GM20000 (cell line): Measurements from ENCODE around the gene SCUBE3.

Experiments used
- DNase-seq: peaks from one replicate; pipeline ENCODE4 v3.0.0; 2012; ENCODE audit warnings: low spot score
- TF ChIP-seq, protein P1 (sequence below): IDR thresholded peaks from 2 replicates; pipeline ENCODE4 v1.5.1; 2012; ENCODE audit warnings: mild to moderate bottlenecking, control low read depth; ENCODE audit errors: extremely low read depth, missing control alignments

Gene SCUBE3

DNA sequence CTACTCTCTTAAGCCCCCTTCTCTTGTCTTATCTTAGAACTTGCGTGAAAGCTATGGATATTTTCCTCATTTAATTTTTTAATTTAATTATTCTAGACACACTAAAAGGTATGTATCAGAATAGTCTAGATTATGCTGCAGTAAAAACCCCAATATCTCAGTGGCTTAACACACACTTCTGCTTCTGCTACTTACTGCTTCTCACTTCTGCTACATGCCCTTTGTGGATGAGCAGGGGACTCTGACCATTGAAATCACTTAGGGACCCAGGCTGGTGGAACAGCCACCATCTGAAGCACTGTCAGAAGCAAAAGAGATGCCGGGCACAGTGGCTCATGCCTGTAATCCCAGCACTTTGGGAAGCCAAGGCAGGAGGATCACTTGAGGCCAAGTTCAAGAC is 27.2 kb upstream of the SCUBE3 start:
- DNase-seq, result no peak

DNA sequence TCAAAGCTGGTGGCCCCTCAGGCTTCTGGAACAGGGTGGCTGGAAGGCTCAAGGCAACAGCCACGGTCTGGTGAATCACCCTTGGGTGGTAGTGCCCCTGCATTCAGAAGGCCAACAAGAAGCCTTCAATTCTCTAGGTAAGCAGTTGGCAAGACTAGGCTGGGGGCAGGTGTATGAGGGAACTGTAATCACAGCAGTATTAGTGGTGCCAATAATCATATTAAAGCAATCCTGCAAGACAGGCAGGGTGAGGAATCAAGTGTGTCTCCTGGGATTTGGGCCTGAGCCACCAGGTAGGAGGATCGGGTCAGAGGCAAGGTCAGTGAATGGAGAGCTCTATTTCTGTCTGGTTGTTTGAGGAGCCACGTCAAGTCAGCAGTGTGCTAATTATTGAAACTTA is 24.9 kb upstream of the SCUBE3 start:
- no peak for DNase-seq
- TF ChIP-seq, protein P1, sequence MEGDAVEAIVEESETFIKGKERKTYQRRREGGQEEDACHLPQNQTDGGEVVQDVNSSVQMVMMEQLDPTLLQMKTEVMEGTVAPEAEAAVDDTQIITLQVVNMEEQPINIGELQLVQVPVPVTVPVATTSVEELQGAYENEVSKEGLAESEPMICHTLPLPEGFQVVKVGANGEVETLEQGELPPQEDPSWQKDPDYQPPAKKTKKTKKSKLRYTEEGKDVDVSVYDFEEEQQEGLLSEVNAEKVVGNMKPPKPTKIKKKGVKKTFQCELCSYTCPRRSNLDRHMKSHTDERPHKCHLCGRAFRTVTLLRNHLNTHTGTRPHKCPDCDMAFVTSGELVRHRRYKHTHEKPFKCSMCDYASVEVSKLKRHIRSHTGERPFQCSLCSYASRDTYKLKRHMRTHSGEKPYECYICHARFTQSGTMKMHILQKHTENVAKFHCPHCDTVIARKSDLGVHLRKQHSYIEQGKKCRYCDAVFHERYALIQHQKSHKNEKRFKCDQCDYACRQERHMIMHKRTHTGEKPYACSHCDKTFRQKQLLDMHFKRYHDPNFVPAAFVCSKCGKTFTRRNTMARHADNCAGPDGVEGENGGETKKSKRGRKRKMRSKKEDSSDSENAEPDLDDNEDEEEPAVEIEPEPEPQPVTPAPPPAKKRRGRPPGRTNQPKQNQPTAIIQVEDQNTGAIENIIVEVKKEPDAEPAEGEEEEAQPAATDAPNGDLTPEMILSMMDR, result no peak

More for the DNA sequence above, 27.2 kb upstream of the SCUBE3 start:
- TF ChIP-seq, protein P1, result no peak

DNA sequence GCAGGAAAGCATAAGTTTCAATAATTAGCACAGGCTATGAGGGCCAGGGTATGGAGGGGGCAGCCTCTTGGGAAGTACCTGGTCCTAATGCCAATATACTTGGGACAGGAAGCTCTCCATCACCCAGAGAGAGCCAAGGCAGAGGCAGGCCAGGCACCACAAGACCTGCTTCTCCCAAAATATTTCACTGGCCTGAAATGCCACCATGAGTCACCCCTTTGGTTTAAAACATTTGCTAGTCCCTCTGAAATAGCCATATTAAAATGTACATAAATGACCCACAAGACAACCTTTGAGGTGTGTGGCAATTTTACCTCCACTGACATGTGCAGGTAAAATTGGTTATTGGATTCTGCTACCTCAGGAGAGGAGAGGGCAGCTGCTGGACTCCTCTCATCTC is 23.4 kb upstream of the SCUBE3 start:
- DNase-seq, result no peak
- TF ChIP-seq, protein P1, result no peak

DNA sequence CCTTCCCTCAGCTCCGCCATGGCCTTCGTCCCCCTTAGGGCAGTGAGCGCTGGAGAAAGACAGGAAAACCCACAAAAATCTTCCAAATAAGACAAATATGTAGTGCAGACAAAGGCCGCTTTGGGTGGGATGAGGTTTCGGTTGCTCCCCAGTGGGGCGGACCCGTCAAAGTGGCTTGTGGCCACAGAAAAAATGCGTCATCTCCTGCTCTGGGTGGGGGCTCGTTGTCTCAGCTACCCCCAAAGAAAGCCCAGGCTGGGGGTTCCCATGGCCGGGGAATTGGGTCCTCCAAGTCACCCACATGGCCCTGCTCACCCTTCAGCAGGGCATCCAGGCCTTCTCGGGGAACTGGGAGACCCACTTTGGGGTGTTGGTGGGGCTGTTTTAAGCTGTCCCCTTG is 21.9 kb upstream of the SCUBE3 start:
- DNase-seq, result no peak
- TF ChIP-seq, protein P1, result no peak

DNA sequence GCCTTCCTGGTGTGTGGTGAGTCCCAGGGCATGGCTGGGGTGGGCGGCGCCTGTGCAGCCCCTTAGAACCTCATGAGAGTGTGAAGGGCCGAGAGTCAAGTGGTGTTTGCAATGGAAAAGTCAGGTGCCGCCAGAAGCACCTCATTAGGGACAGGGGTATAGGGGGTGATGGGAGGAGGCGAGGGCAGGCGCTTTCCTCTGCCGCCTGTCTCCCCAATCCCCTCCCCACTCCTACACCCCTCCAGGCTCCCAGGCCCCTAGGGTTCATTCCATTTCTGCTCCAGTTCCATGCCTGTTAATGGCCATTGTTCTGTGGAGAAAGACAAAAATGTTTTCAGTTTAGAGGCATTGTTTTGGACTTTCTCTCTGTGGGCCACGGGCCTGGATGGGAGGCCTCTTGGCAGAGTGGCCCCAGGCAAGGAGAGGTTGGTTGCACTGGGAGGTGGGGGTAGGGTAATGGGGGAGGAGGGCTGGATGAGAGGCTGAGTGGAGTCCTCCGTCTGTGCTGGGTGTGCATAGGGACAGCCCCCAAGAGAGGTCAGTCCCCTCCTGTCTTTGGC is 21.4 kb upstream of the SCUBE3 start:
- TF ChIP-seq, protein P1, result no peak
- no peak for DNase-seq

DNA sequence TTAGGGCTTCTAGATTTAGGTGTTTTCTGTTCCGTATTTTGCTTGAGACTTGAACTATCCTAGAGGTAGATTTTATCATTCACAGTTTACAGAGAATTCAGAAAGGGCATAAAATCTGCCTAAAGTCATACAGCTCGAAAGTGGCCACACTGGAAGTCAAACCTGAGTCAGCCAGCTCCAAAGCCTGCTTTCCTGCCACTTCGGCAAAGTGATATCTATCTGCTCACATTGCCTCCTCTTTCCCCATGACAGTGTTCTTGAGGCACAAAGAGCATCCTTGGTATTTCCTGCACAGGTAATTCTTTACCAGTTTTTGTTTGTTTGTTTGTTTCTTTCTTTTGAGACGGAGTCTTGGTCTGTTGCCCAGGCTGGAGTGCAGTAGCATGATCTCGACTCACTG is 19.4 kb upstream of the SCUBE3 start:
- DNase-seq, result no peak
- TF ChIP-seq, protein P1, result no peak

DNA sequence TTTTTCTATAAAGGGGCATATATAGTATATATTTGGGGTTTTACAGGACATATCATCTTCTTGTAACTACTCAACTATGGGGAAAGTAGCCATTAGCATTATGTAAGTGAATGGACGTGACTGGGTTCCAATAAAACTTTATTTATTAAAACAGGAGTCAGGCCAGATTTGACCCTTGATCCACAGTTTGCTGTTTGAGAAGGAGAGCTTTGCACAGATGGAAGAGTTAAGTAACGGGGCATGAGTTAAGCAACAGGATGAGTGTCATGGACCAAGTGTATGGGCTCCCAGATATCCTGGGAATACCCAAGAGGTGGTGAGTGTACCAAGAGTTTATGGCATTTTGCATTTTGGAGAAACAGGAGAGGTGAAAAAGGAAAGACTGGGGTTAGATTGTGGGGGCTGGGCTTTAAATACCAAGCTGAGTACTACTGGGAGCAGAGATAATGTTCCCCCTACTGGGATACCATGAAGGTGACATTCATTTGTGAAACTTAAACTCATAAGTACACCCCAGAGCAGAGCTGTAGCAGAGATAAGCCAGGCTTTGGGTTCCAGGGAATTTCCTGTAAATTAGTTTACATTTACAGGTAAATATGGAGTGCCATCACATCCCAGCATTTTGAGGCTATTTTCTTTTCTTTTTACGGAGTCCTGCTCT is 18.5 kb upstream of the SCUBE3 start:
- no peak for DNase-seq
- TF ChIP-seq, protein P1, result no peak
